IMR-90 (cell line): ENCODE measurements around the gene TCEAL5. TPM values are rescaled to one million over a fixed set of nuclear protein-coding genes. Genes with fewer than 3 reads are reported as not detected.

Experiments
- ATAC-seq: fragments of 200-7000 bp; cut with Tn5 transposase; 2 replicates; pipeline ENCODE4 v1.9.1; 2020; ENCODE audit warnings: low read depth, mild to moderate bottlenecking, moderate library complexity
- BruUV-seq: library from RNA; stranded (reverse); fragments of 400-500 nt; replicated peaks from 2 replicates; lab custom pipeline; 2021; lab: Mats Ljungman, UMichigan
- CTCF ChIA-PET: fragments of 300-600 bp; formaldehyde crosslinking; extraction: SDS; loops from one replicate; lab custom pipeline; 2021; ENCODE audit warnings: antibody characterized with exemption; lab: Yijun Ruan, JAX
- POLR2A ChIA-PET: fragments of 300-600 bp; sonication (Branson Sonifier 250); formaldehyde crosslinking; loops from one replicate; lab custom pipeline; 2022; ENCODE audit warnings: antibody characterized with exemption; ENCODE audit not compliant: unreplicated experiment; lab: Charles Lee
- DNase-seq: peaks from one replicate; pipeline ENCODE4 v3.0.0; 2013
- H2AFZ ChIP-seq: replicated peaks from 2 replicates; pipeline ENCODE3; 2013; ENCODE audit warnings: low read length, mild to moderate bottlenecking; ENCODE audit not compliant: poor library complexity
- H2AK5ac ChIP-seq: 2 replicates; pipeline ENCODE4 v1.6.1; 2013; ENCODE audit warnings: low read depth, low read length, inconsistent platforms
- H2AK9ac ChIP-seq: replicated peaks from 2 replicates; pipeline ENCODE3; 2013; ENCODE audit warnings: mild to moderate bottlenecking, low read depth, low read length, moderate library complexity; ENCODE audit not compliant: poor library complexity
- H2BK120ac ChIP-seq: 2 replicates; pipeline ENCODE4 v1.6.1; 2013; ENCODE audit warnings: low read depth, low read length, inconsistent platforms
- H2BK15ac ChIP-seq: 3 replicates; pipeline ENCODE4 v1.6.1; 2013; ENCODE audit warnings: low read depth, low read length, inconsistent platforms
- H2BK20ac ChIP-seq: 2 replicates; pipeline ENCODE4 v1.6.1; 2013; ENCODE audit warnings: low read depth, mild to moderate bottlenecking, inconsistent platforms, low read length, moderate library complexity
- H2BK5ac ChIP-seq: 2 replicates; pipeline ENCODE4 v1.6.1; 2013; ENCODE audit warnings: mild to moderate bottlenecking, low read depth, low read length, inconsistent platforms; ENCODE audit not compliant: poor library complexity, severe bottlenecking
- H3K14ac ChIP-seq: replicated peaks from 2 replicates; pipeline ENCODE4 v1.6.1; 2013; ENCODE audit warnings: low read depth, low read length, inconsistent platforms
- H3K18ac ChIP-seq: 2 replicates; pipeline ENCODE4 v1.6.1; 2013; ENCODE audit warnings: low read depth, low read length, control low read depth
- H3K23ac ChIP-seq: 2 replicates; pipeline ENCODE4 v1.6.1; 2013; ENCODE audit warnings: low read depth, low read length, inconsistent platforms
- H3K27ac ChIP-seq: 2 replicates; pipeline ENCODE4 v1.5.1; 2013; ENCODE audit warnings: mild to moderate bottlenecking, control low read depth, low read length; ENCODE audit not compliant: insufficient read depth
- H3K27me3 ChIP-seq: 2 replicates; pipeline ENCODE4 v1.6.1; 2013; ENCODE audit warnings: low read length; ENCODE audit not compliant: control insufficient read depth, insufficient read depth
- H3K36me3 ChIP-seq: 2 replicates; pipeline ENCODE4 v1.6.1; 2013; ENCODE audit warnings: low read length, mixed read lengths; ENCODE audit not compliant: control insufficient read depth, insufficient read depth
- H3K4ac ChIP-seq: 2 replicates; pipeline ENCODE4 v1.6.1; 2013; ENCODE audit warnings: low read depth, low read length, inconsistent platforms
- H3K4me1 ChIP-seq: 2 replicates; pipeline ENCODE4 v1.6.1; 2013; ENCODE audit warnings: low read length, mixed read lengths; ENCODE audit not compliant: control insufficient read depth, insufficient read depth
- H3K4me2 ChIP-seq: 2 replicates; pipeline ENCODE4 v1.6.1; 2013; ENCODE audit warnings: low read depth, mild to moderate bottlenecking, control low read depth, low read length, moderate library complexity
- H3K4me3 ChIP-seq: 2 replicates; pipeline ENCODE4 v1.5.1; 2013; ENCODE audit warnings: low read depth, mild to moderate bottlenecking, control low read depth, low read length, moderate library complexity; ENCODE audit not compliant: insufficient read depth
- H3K56ac ChIP-seq: 2 replicates; pipeline ENCODE4 v1.6.1; 2013; ENCODE audit warnings: low read length, inconsistent platforms; ENCODE audit not compliant: insufficient read depth; ENCODE audit errors: extremely low read depth
- H3K79me1 ChIP-seq, 2 experiments: 2 replicates each; pipeline ENCODE4 v1.6.1; 2013; ENCODE audit warnings: low read length in 2 of 2, inconsistent platforms in 1 of 2, low read depth in 1 of 2
- H3K9ac ChIP-seq: 2 replicates; pipeline ENCODE4 v1.6.1; 2013; ENCODE audit warnings: low read depth, low read length, control low read depth
- H3K9me1 ChIP-seq: 2 replicates; pipeline ENCODE4 v1.6.1; 2013; ENCODE audit warnings: low read length, inconsistent platforms; ENCODE audit not compliant: insufficient read depth
- H3K9me3 ChIP-seq: 2 replicates; pipeline ENCODE4 v1.6.1; 2013; ENCODE audit warnings: low read length; ENCODE audit not compliant: control insufficient read depth, insufficient read depth
- H4K20me1 ChIP-seq: 2 replicates; pipeline ENCODE4 v1.6.1; 2013; ENCODE audit warnings: low read length, inconsistent platforms; ENCODE audit not compliant: insufficient read depth
- H4K5ac ChIP-seq: 2 replicates; pipeline ENCODE4 v1.6.1; 2013; ENCODE audit warnings: mild to moderate bottlenecking, low read depth, low read length, control low read depth
- H4K8ac ChIP-seq, 2 experiments: 2 replicates each; pipeline ENCODE4 v1.6.1; 2013; ENCODE audit warnings: low read depth in 2 of 2, low read length in 2 of 2, control low read depth in 1 of 2, inconsistent platforms in 1 of 2
- H4K91ac ChIP-seq: 2 replicates; pipeline ENCODE4 v1.6.1; 2013; ENCODE audit warnings: low read depth, low read length, inconsistent platforms; ENCODE audit not compliant: insufficient read depth
- CEBPB ChIP-seq: IDR thresholded peaks from 2 replicates; pipeline ENCODE4 v1.6.1; 2012; ENCODE audit warnings: low read depth, low read length, improper control_type of control experiment
- FOS ChIP-seq: fragments of 150-350 bp; IDR thresholded peaks from 2 replicates; pipeline ENCODE4 v1.6.1; 2016; ENCODE audit warnings: low read depth, low read length
- MXI1 ChIP-seq: IDR thresholded peaks from 2 replicates; pipeline ENCODE4 v1.6.1; 2012; ENCODE audit warnings: low read depth, mild to moderate bottlenecking, low read length, moderate library complexity, borderline replicate concordance
- NFE2L2 ChIP-seq: fragments of 150-350 bp; IDR thresholded peaks from 2 replicates; pipeline ENCODE4 v1.6.1; 2016; ENCODE audit warnings: low read depth, mild to moderate bottlenecking, low read length
- RAD21 ChIP-seq: IDR thresholded peaks from 2 replicates; pipeline ENCODE4 v1.6.1; 2012; ENCODE audit warnings: low read length, improper control_type of control experiment
- RCOR1 ChIP-seq: IDR thresholded peaks from 2 replicates; pipeline ENCODE4 v1.6.1; 2012; ENCODE audit warnings: mild to moderate bottlenecking, low read length, improper control_type of control experiment; ENCODE audit not compliant: insufficient replicate concordance
- RFX5 ChIP-seq: IDR thresholded peaks from 2 replicates; pipeline ENCODE4 v1.8.0; 2012; ENCODE audit warnings: low read depth, mild to moderate bottlenecking, low read length, moderate library complexity
- dilution Hi-C: fragments of 300-500 bp; cut with HindIII; formaldehyde crosslinking; loops from one replicate; pipeline ENCODE4 v1.14.3; 2018; ENCODE audit warnings: low sequenced_read_pairs; ENCODE audit not compliant: unreplicated experiment
- in situ Hi-C: fragments of 300-500 bp; cut with MboI; formaldehyde crosslinking; loops from 3 replicates; pipeline ENCODE4 v1.14.3; 2019; ENCODE audit warnings: low sequenced_read_pairs, inconsistent platforms, mixed read lengths
- intact Hi-C: fragments of 100-400 bp; cut with micrococcal nuclease; formaldehyde crosslinking; loops from 2 replicates; pipeline ENCODE4 v1.10.0; 2022
- polyA plus RNA-seq, 3 experiments: library from polyadenylated mRNA; depleted of rRNA; stranded (reverse); fragments of >200 nt; gene quantifications; 2 replicates each; pipeline ENCODE4 v1.2.3, GENCODE V29; 2012; ENCODE audit warnings: low replicate concordance in 1 of 3
- total RNA-seq: library from RNA; depleted of rRNA; stranded (reverse); fragments of >200 nt; gene quantifications from 2 replicates; pipeline ENCODE4 v1.2.3, GENCODE V29; 2012
- TF ChIP-seq, protein P1 (sequence below): fragments of 150-350 bp; IDR thresholded peaks from 2 replicates; pipeline ENCODE4 v1.6.1; 2017; ENCODE audit warnings: mild to moderate bottlenecking, antibody characterized with exemption, low read length, low read depth
- TF ChIP-seq, protein P2 (sequence below): conservative IDR thresholded peaks from 2 replicates; pipeline ENCODE4 v1.5.1; 2012; ENCODE audit warnings: mild to moderate bottlenecking, low read depth, low read length, improper control_type of control experiment

Gene TCEAL5
- total and polyA plus RNA-seq, 2 of the 4 experiments (the other 2 are of a cell fraction) = not detected

DNA sequence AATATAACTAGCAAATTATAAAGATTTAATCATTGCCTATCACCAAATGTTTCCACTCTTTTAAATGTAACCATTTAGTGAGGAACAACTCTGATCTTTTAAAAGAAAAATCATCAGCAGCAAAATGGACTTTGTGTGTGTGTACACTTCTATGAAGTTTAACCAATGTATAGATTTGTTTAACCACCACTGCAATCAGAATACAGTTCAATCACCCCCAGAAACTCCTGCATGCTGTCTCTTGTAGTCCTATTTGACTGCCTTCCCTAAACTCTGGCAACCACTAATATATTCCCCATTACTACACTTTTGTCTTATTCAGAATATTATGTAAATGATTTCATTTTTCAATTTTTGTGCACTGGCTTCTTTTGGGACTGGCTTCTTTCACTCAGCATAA lies 19.9 kb downstream of the TCEAL5 start:
- in situ Hi-C loops = no loop called here
- Histone ChIP-seq H3K27me3 (peaks cover 12% of the 10 kb centered on the region), H3K79me1 (peaks cover 0 to 17% of the 10 kb centered on the region in 2 experiments; a peak in 3 of 4 replicates), H2BK120ac (no peak overlapping the region), H3K9me3 (no peaks in the 10 kb centered on the region), H3K4me3 (no peak overlapping the region), H4K20me1 (peaks cover 4% of the 10 kb centered on the region; the same call in 1 of the 2 replicates), H3K36me3 (peaks cover 2% of the 10 kb centered on the region; the same call in 1 of the 2 replicates), H3K56ac (no peak overlapping the region), H2AFZ (no peak overlapping the region), H4K91ac (no peak overlapping the region), H3K4ac (no peak overlapping the region), H3K14ac (no peak overlapping the region), H4K8ac (no peak overlapping the region), H3K9me1 (no peaks in the 10 kb centered on the region), H3K27ac (no peak overlapping the region), H3K9ac (no peak overlapping the region), H2BK20ac (no peak overlapping the region), H2AK5ac (no peak overlapping the region), H3K4me2 (no peak overlapping the region), H3K4me1 (no peaks in the 10 kb centered on the region), H3K18ac (no peak overlapping the region), H2AK9ac (no peak overlapping the region), H2BK5ac (no peak overlapping the region), H4K5ac (no peak overlapping the region), H2BK15ac (no peak overlapping the region), H3K23ac (no peak overlapping the region)
- no TSS peak for BruUV-seq
- CTCF ChIA-PET = no interaction called here
- no peak for TF ChIP-seq CEBPB
- no peak for TF ChIP-seq FOS
- TF ChIP-seq RCOR1 = no peak
- no peak for TF ChIP-seq RAD21
- no peak for TF ChIP-seq RFX5
- TF ChIP-seq, protein P1, sequence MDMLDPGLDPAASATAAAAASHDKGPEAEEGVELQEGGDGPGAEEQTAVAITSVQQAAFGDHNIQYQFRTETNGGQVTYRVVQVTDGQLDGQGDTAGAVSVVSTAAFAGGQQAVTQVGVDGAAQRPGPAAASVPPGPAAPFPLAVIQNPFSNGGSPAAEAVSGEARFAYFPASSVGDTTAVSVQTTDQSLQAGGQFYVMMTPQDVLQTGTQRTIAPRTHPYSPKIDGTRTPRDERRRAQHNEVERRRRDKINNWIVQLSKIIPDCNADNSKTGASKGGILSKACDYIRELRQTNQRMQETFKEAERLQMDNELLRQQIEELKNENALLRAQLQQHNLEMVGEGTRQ = no peak
- no peak for TF ChIP-seq MXI1
- TF ChIP-seq NFE2L2 = no peak
- TF ChIP-seq, protein P2, sequence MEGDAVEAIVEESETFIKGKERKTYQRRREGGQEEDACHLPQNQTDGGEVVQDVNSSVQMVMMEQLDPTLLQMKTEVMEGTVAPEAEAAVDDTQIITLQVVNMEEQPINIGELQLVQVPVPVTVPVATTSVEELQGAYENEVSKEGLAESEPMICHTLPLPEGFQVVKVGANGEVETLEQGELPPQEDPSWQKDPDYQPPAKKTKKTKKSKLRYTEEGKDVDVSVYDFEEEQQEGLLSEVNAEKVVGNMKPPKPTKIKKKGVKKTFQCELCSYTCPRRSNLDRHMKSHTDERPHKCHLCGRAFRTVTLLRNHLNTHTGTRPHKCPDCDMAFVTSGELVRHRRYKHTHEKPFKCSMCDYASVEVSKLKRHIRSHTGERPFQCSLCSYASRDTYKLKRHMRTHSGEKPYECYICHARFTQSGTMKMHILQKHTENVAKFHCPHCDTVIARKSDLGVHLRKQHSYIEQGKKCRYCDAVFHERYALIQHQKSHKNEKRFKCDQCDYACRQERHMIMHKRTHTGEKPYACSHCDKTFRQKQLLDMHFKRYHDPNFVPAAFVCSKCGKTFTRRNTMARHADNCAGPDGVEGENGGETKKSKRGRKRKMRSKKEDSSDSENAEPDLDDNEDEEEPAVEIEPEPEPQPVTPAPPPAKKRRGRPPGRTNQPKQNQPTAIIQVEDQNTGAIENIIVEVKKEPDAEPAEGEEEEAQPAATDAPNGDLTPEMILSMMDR = no peak
- no peak for ATAC-seq
- dilution Hi-C loops = no loop called here
- POLR2A ChIA-PET = interaction anchor here (0.5 kb wide), 1 partner anchor 37 kb away, joined by 3 read pairs; no protein-coding TSS in a partner anchor
- intact Hi-C loops = no loop called here
- no peak for DNase-seq
